Endothelial cell of umbilical vein (primary cell): ENCODE data around the gene SDC3. TPM values are rescaled to one million over a fixed set of nuclear protein-coding genes. Genes with fewer than 3 reads are reported as not detected.

Experiments used
- BruUV-seq: library from RNA; stranded (reverse); fragments of 400-500 nt; replicated peaks from 2 replicates; lab custom pipeline; 2021; lab: Mats Ljungman, UMichigan
- CTCF ChIA-PET: fragments of 300-600, 350-600 bp; sonication (Branson Sonifier 250); formaldehyde crosslinking; loops from one replicate; lab custom pipeline; 2021; ENCODE audit warnings: antibody characterized with exemption, inconsistent platforms; lab: Charles Lee
- POLR2A ChIA-PET: fragments of 300-600, 350-600 bp; sonication (Branson Sonifier 250); formaldehyde crosslinking; loops from one replicate; lab custom pipeline; 2021; ENCODE audit warnings: antibody characterized with exemption, inconsistent platforms; lab: Charles Lee
- DNase-seq: peaks from one replicate; pipeline ENCODE4 v3.0.0-alpha.2; 2011; ENCODE audit warnings: low read depth, low spot score
- FAIRE-seq: peaks from 2 replicates; lab custom pipeline; 2011; peaks lifted over from hg19 to GRCh38; lab: Jason Lieb, UNC
- H2AFZ ChIP-seq: 2 replicates; pipeline ENCODE4 v1.6.0; 2012; ENCODE audit warnings: low read depth, low read length, control low read depth, inconsistent platforms
- H3K27ac ChIP-seq: 2 replicates; pipeline ENCODE4 v1.5.1; 2011; ENCODE audit warnings: low read depth, mild to moderate bottlenecking, control low read depth, low read length, moderate library complexity; ENCODE audit not compliant: insufficient read depth
- H3K27me3 ChIP-seq, 2 experiments: 2 replicates each; pipeline versions ENCODE4 v1.6.0 to v1.6.1; 2011; ENCODE audit warnings: low read length in 2 of 2, mixed read lengths in 1 of 2; ENCODE audit not compliant: control insufficient read depth in 2 of 2, insufficient read depth in 2 of 2
- H3K36me3 ChIP-seq, 2 experiments: 2 replicates in 1 of 2; 3 replicates in 1 of 2; pipeline ENCODE4 v1.5.1; 2011; ENCODE audit warnings: low read length in 2 of 2, mild to moderate bottlenecking in 1 of 2, moderate library complexity in 1 of 2; ENCODE audit not compliant: control insufficient read depth in 2 of 2, insufficient read depth in 2 of 2; ENCODE audit errors: extremely low read depth in 1 of 2
- H3K4me1 ChIP-seq: 3 replicates; pipeline ENCODE4 v1.5.1; 2011; ENCODE audit warnings: mild to moderate bottlenecking, low read length; ENCODE audit not compliant: control insufficient read depth, insufficient read depth; ENCODE audit errors: extremely low read depth
- H3K4me2 ChIP-seq: 2 replicates; pipeline ENCODE4 v1.6.1; 2011; ENCODE audit warnings: low read length, control low read depth, mixed read lengths; ENCODE audit not compliant: insufficient read depth
- H3K4me3 ChIP-seq, 3 experiments: fragments of 200-600 bp in 1 of 3; sonication (generic), shearing (Covaris generic) in 1 of 3; replicated peaks in 1 of 3; 2 replicates each; pipeline ENCODE4 v1.5.1; 2011 to 2016; ENCODE audit warnings: control low read depth in 3 of 3, low read length in 3 of 3, mild to moderate bottlenecking in 2 of 3, inconsistent platforms in 1 of 3, low read depth in 1 of 3, moderate library complexity in 1 of 3; ENCODE audit not compliant: insufficient read depth in 1 of 3
- H3K79me2 ChIP-seq: 2 replicates; pipeline ENCODE4 v1.6.0; 2012; ENCODE audit warnings: low read length, inconsistent platforms; ENCODE audit not compliant: control insufficient read depth, insufficient read depth
- H3K9ac ChIP-seq: replicated peaks from 2 replicates; pipeline ENCODE3; 2011; ENCODE audit warnings: low read length, control low read depth; ENCODE audit not compliant: insufficient read depth; ENCODE audit errors: extremely low read depth
- H3K9me1 ChIP-seq: replicated peaks from 3 replicates; pipeline ENCODE4 v1.6.0; 2011; ENCODE audit warnings: mild to moderate bottlenecking, low read length; ENCODE audit not compliant: control insufficient read depth, insufficient read depth; ENCODE audit errors: extremely low read depth
- H3K9me3 ChIP-seq: replicated peaks from 2 replicates; pipeline ENCODE4 v1.5.1; 2012; ENCODE audit warnings: low read length, inconsistent platforms; ENCODE audit not compliant: control insufficient read depth, insufficient read depth
- H4K20me1 ChIP-seq: replicated peaks from 2 replicates; pipeline ENCODE3; 2011; ENCODE audit warnings: mild to moderate bottlenecking, low read length; ENCODE audit not compliant: control insufficient read depth, insufficient read depth; ENCODE audit errors: extremely low read depth
- CTCF ChIP-seq, 2 donors: IDR thresholded peaks; 1 replicate in 1 of 2; 2 replicates in 1 of 2; pipeline ENCODE4 v1.5.1; 2011; ENCODE audit warnings: low read length in 2 of 2, mild to moderate bottlenecking in 2 of 2, moderate library complexity in 2 of 2, control low read depth in 1 of 2, inconsistent platforms in 1 of 2, low read depth in 1 of 2; ENCODE audit not compliant: insufficient read depth in 1 of 2; ENCODE audit errors: extremely low read depth in 1 of 2
- EZH2 ChIP-seq: IDR thresholded peaks from 2 replicates; pipeline ENCODE4 v1.6.1; 2012; ENCODE audit warnings: borderline replicate concordance, low read depth, mild to moderate bottlenecking, moderate library complexity, low read length, inconsistent platforms; ENCODE audit not compliant: severe bottlenecking
- FOS ChIP-seq: IDR thresholded peaks from 2 replicates; pipeline ENCODE4 v1.6.1; 2011; ENCODE audit warnings: mild to moderate bottlenecking, low read length, moderate library complexity, borderline replicate concordance; ENCODE audit not compliant: insufficient read depth
- JUN ChIP-seq: IDR thresholded peaks from 2 replicates; pipeline ENCODE4 v1.6.1; 2011; ENCODE audit warnings: borderline replicate concordance, low read depth; ENCODE audit not compliant: insufficient read length, insufficient read depth
- POLR2AphosphoS5 ChIP-seq: IDR thresholded peaks from 2 replicates; pipeline ENCODE4 v1.6.1; 2012; ENCODE audit warnings: low read depth, mild to moderate bottlenecking, control low read depth, low read length, moderate library complexity; ENCODE audit not compliant: insufficient read depth
- dilution Hi-C: fragments of 300-500 bp; cut with MboI; formaldehyde crosslinking; loops from one replicate; pipeline ENCODE4 v1.15.0; 2019; ENCODE audit warnings: low sequenced_read_pairs; ENCODE audit not compliant: extremely low pct_ligation_motif_present
- intact Hi-C: fragments of 100-400 bp; cut with micrococcal nuclease; formaldehyde crosslinking; loops from one replicate; pipeline ENCODE4 v1.10.0; 2022
- polyA plus RNA-seq, 4 experiments: library from polyadenylated mRNA; depleted of rRNA in 3 of 4; stranded (reverse) in 3 of 4; unstranded in 1 of 4; fragments of >200 nt; gene quantifications; 2 replicates each; pipeline versions ENCODE4 v1.2.1 to v1.2.3, GENCODE V29; 2011 to 2012; ENCODE audit warnings: missing spikeins in 1 of 4
- total RNA-seq: library from RNA; stranded (reverse); gene quantifications from 2 replicates; pipeline ENCODE4 v1.2.3, GENCODE V29; 2021

The SDC3 gene
- total and polyA plus RNA-seq, 2 donors (not counting 3 experiments of a cell fraction or from before 2014, with no cell fraction given): 7.1 to 25.9 TPM

DNA sequence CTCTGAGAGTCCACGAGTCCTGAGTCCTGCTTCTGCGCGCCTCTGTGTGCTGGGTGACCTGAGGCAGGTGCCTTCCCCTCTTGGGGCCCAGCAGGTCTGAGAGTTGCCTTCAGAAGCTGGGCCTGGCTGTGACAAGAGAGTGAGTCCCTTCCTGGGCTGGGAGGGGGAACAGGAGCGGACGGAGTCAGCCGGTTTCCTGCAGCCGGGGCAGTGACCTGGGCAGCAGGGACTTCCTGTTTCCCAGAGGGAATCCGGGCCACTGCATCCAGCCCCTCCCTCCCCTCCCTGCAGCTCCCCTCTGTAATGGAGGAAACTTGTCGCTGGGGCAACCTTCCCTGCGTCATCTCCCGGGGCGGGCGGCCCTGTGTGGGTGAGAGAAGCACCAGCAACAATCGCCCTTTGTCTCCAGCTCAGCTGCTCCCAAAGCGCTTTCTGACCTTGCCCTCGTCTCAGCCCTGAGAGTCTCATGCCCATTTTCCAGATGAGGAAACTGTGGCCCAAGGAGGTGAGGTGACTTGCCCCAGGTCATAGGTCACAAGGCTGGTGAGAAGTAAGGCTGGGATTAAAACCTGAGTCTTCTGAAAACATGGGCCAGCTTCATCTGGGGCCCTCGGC, 61.1 kb downstream of the SDC3 start:
- no TSS peak for BruUV-seq
- Histone ChIP-seq H3K4me3 (no peak overlapping the region), H3K9me3 (no peaks in the 10 kb centered on the region), H3K9me1 (no peaks in the 10 kb centered on the region), H3K9ac (peak overlapping the region; percentile 35), H4K20me1 (no peaks in the 10 kb centered on the region), H3K4me1 (peaks cover 16% of the 10 kb centered on the region), H3K4me2 (peak overlapping the region; percentile 20), H3K36me3 (no peaks in the 10 kb centered on the region), H3K79me2 (no peaks in the 10 kb centered on the region), H3K27me3 (peaks cover 27 to 30% of the 10 kb centered on the region in 2 experiments), H3K27ac (peak overlapping the region; percentile 57), H2AFZ (peak overlapping the region; percentile 17)
- DNase-seq (peak; percentile 81), FAIRE-seq (peak; percentile 95)
- dilution Hi-C loops (no loop called here), intact Hi-C loops (loop anchor here (2.0 kb wide), 1 partner anchor 47 kb away; no protein-coding TSS in a partner anchor)
- ChIA-PET POLR2A (interaction anchor here (2.7 kb wide), 1 partner anchor 23 kb away, joined by 9 read pairs; no protein-coding TSS in a partner anchor), CTCF (interaction anchor here (1.0 to 2.4 kb wide), 9 partner anchors 16 to 128 kb away, joined by 3 to 18 read pairs (median 6); no protein-coding TSS in a partner anchor)
- TF ChIP-seq FOS (peak; percentile 71), EZH2 (no peak), CTCF (IDR thresholded peaks at IDR 0.05; ENCODE audit: extremely low read depth in 1 of 2, insufficient read depth in 1 of 2, low read depth in 1 of 2, low read length in 2 of 2) (no peak), JUN (no peak), POLR2AphosphoS5 (peak; percentile 49)
